Measurements from ENCODE around the gene PKD1L1. TPM values are rescaled to one million over a fixed set of nuclear protein-coding genes. Genes with fewer than 3 reads are reported as not detected.
A peak's percentile ranks its signal among the peaks of the same experiment; 100 is the strongest.

Gene PKD1L1
- total RNA-seq, 1 experiment from 2014 or later: not detected

DNA sequence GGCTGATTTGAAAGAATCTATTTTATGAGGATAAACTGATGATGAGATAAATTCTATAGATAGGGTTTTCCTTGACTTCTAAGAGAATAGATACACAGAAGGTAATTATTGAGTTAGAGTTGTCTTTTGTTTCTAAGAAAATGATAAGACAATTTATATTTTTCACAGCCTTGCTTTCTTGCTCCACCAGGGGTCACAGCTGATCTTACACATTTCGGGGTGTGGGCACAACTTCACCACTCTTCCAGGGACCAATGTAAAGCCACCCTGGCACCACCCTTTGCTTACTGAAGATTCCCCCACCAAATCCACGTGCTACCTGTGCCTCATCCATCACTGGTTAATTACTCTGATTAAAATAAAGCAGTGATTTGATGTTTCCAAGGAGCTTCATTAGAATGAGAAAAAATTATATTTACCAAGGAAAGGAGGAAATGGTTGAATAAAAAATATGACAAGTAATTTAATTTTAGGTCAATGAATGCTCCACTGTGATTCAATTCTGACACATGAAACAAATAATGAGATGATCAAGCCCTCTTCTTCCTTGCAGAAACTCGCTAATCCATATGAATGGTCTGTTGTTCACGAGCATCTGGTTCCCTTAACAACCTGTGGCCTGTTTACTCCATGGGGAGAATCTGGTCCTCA lies 189.1 kb downstream of the PKD1L1 start:
- no peaks in the 10 kb centered on the region for H3K36me3 ChIP-seq (ENCODE audit: insufficient read depth, low read length, poor library complexity, severe bottlenecking)
- no peak overlapping the region for H3K4me3 ChIP-seq (ENCODE audit: low read depth, low read length, poor library complexity, severe bottlenecking)
- H3K27me3 ChIP-seq (replicated peaks; ENCODE audit: insufficient read depth, low read depth, low read length, poor library complexity): no peaks in the 10 kb centered on the region
- BruUV-seq (replicated peaks): no TSS peak
- H3K9me3 ChIP-seq (ENCODE audit: low read depth, low read length, poor library complexity, severe bottlenecking): no peaks in the 10 kb centered on the region
- POLR2A ChIA-PET (ENCODE audit: low non-redundant PET): no interaction called here
- no peak overlapping the region for H3K27ac ChIP-seq (ENCODE audit: low read depth, low read length, poor library complexity, severe bottlenecking)
- CTCF ChIA-PET: interaction anchor here (0.6 kb wide), 1 partner anchor 11 kb away, joined by 3 read pairs; no protein-coding TSS in a partner anchor
- intact Hi-C loops (cut with micrococcal nuclease; ENCODE audit: unreplicated experiment): no loop called here
- DNase-seq (ENCODE audit: low spot score): no peak
- no peaks in the 10 kb centered on the region for H3K4me1 ChIP-seq (ENCODE audit: insufficient read depth, low read length, poor library complexity, severe bottlenecking)
- no peak for TF ChIP-seq EZH2 (IDR thresholded peaks at IDR 0.05; ENCODE audit: borderline replicate concordance, low read depth, low read length, poor library complexity, severe bottlenecking)
- TF ChIP-seq, protein P1, sequence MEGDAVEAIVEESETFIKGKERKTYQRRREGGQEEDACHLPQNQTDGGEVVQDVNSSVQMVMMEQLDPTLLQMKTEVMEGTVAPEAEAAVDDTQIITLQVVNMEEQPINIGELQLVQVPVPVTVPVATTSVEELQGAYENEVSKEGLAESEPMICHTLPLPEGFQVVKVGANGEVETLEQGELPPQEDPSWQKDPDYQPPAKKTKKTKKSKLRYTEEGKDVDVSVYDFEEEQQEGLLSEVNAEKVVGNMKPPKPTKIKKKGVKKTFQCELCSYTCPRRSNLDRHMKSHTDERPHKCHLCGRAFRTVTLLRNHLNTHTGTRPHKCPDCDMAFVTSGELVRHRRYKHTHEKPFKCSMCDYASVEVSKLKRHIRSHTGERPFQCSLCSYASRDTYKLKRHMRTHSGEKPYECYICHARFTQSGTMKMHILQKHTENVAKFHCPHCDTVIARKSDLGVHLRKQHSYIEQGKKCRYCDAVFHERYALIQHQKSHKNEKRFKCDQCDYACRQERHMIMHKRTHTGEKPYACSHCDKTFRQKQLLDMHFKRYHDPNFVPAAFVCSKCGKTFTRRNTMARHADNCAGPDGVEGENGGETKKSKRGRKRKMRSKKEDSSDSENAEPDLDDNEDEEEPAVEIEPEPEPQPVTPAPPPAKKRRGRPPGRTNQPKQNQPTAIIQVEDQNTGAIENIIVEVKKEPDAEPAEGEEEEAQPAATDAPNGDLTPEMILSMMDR (conservative IDR thresholded peaks at IDR 0.05; ENCODE audit: low read depth, low read length): peak; percentile 17; the same call in 1 of the 2 replicates

DNA sequence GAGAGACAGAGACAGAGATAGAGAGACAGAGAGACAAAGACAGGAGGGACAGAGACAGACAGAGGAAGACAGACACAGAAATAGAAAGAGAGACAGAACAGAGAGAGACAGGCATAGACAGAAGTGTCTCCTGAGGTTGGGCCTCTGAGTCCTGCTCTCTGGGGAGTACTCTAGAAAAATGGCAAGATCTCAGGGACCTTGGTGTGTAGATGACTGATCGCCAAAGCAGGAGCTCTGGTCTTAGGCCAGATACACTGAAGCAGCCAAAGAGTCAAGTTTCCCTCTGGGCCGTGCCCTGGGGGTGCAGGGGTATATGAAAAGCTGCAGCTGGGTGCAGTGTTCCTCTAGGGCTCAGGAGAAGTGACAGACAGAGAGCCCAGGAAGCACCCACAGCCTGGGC lies 189.7 kb downstream of the PKD1L1 start:
- DNase-seq (ENCODE audit: low spot score): no peak
- intact Hi-C loops (cut with micrococcal nuclease; ENCODE audit: unreplicated experiment): no loop called here
- CTCF ChIA-PET: no interaction called here

DNA sequence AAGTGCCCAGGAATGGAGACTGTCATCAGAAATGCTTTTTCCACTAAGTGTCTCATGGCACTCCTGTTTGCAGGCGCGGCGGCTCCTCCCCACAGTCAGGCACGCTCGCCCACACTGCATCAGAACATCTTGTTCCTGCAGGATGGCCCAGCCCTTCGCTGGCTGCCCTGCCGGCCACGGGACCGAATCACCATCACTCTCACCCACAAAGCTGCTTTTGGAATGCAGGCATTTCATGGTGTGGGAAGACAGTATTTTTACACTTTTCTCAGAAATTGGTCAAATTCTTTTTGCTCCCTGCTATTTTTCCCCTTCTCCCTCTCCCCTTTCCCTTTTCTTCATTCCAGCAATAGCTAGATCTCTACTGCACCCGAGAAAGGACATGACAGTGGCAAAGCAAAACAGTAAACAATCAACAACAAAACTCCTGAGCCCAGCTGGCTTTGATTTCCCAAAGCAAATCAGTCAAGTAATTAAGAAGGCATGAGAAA lies 190.3 kb downstream of the PKD1L1 start:
- no peak overlapping the region for H3K27ac ChIP-seq (ENCODE audit: low read depth, low read length, poor library complexity, severe bottlenecking)
- no peaks in the 10 kb centered on the region for H3K4me1 ChIP-seq (ENCODE audit: insufficient read depth, low read length, poor library complexity, severe bottlenecking)
- H3K27me3 ChIP-seq (replicated peaks; ENCODE audit: insufficient read depth, low read depth, low read length, poor library complexity): no peaks in the 10 kb centered on the region
- no peaks in the 10 kb centered on the region for H3K36me3 ChIP-seq (ENCODE audit: insufficient read depth, low read length, poor library complexity, severe bottlenecking)
- ChIA-PET CTCF (no interaction called here), POLR2A (ENCODE audit: low non-redundant PET) (no interaction called here)
- no peaks in the 10 kb centered on the region for H3K9me3 ChIP-seq (ENCODE audit: low read depth, low read length, poor library complexity, severe bottlenecking)
- no peak for DNase-seq (ENCODE audit: low spot score)
- TF ChIP-seq EZH2 (IDR thresholded peaks at IDR 0.05; ENCODE audit: borderline replicate concordance, low read depth, low read length, poor library complexity, severe bottlenecking): no peak
- TF ChIP-seq, protein P1 (conservative IDR thresholded peaks at IDR 0.05; ENCODE audit: low read depth, low read length): no peak
- intact Hi-C loops (cut with micrococcal nuclease; ENCODE audit: unreplicated experiment): no loop called here
- H3K4me3 ChIP-seq (ENCODE audit: low read depth, low read length, poor library complexity, severe bottlenecking): no peak overlapping the region
- no TSS peak for BruUV-seq (replicated peaks)

More for the DNA sequence above, 189.7 kb downstream of the PKD1L1 start:
- no TSS peak for BruUV-seq (replicated peaks)
- Histone ChIP-seq H3K4me1 (ENCODE audit: insufficient read depth, low read length, poor library complexity, severe bottlenecking) (no peaks in the 10 kb centered on the region), H3K36me3 (ENCODE audit: insufficient read depth, low read length, poor library complexity, severe bottlenecking) (no peaks in the 10 kb centered on the region), H3K4me3 (ENCODE audit: low read depth, low read length, poor library complexity, severe bottlenecking) (no peak overlapping the region), H3K9me3 (ENCODE audit: low read depth, low read length, poor library complexity, severe bottlenecking) (no peaks in the 10 kb centered on the region), H3K27me3 (replicated peaks; ENCODE audit: insufficient read depth, low read depth, low read length, poor library complexity) (no peaks in the 10 kb centered on the region), H3K27ac (ENCODE audit: low read depth, low read length, poor library complexity, severe bottlenecking) (no peak overlapping the region)
- no peak for TF ChIP-seq EZH2 (IDR thresholded peaks at IDR 0.05; ENCODE audit: borderline replicate concordance, low read depth, low read length, poor library complexity, severe bottlenecking)
- TF ChIP-seq, protein P1 (conservative IDR thresholded peaks at IDR 0.05; ENCODE audit: low read depth, low read length): no peak
- POLR2A ChIA-PET (ENCODE audit: low non-redundant PET): no interaction called here
